ENCODE data around the gene FIBP.
"Not testable (repeated sequence)": the region's sequence is repeated elsewhere in the genome, so short reads cannot be mapped to it uniquely, and the experiment has no call there.

FIBP gene

GRCh38 chr11:65912845-65913244 lies 24.6 kb upstream of the FIBP start:
- no peak for DNase-seq

GRCh38 chr11:65911682-65912568 lies 23.7 kb upstream of the FIBP start:
- DNase-seq, result peak; percentile 45

- DNase-seq, result no peak
Measured at GRCh38 chr11:65907878-65908277, 19.6 kb upstream of the FIBP start.

GRCh38 chr11:65906602-65907001 lies 18.3 kb upstream of the FIBP start:
- no peak for DNase-seq

GRCh38 chr11:65903715-65904114 lies 15.4 kb upstream of the FIBP start:
- DNase-seq, result no peak

- DNase-seq, result no peak
Measured at GRCh38 chr11:65903068-65903481, 14.8 kb upstream of the FIBP start.

GRCh38 chr11:65900899-65901180 lies 12.6 kb upstream of the FIBP start:
- DNase-seq, result no peak

GRCh38 chr11:65900125-65900898 lies 12.0 kb upstream of the FIBP start, which contains the start of gene FOSL1:
TSS of gene FOSL1 (minus strand) at chr11:65900388. CDS start at chr11:65900339, 49 bp downstream.
- peak; percentile 82 for DNase-seq

- no peak for DNase-seq
Measured at GRCh38 chr11:65899356-65900124, 11.3 kb upstream of the FIBP start.

- DNase-seq, result no peak
Measured at GRCh38 chr11:65898656-65899355, 10.5 kb upstream of the FIBP start.

- no peak for DNase-seq
Measured at GRCh38 chr11:65897020-65897471, 8.8 kb upstream of the FIBP start.

- DNase-seq, result no peak
Measured at GRCh38 chr11:65896034-65896999, 8.0 kb upstream of the FIBP start.

GRCh38 chr11:65895482-65895981 lies 7.3 kb upstream of the FIBP start:
- DNase-seq, result no peak

GRCh38 chr11:65894034-65894591 lies 5.8 kb upstream of the FIBP start:
- no peak for DNase-seq

GRCh38 chr11:65892661-65893317 lies 4.5 kb upstream of the FIBP start:
- no peak for DNase-seq

- DNase-seq, result not testable (repeated sequence)
Measured at GRCh38 chr11:65892137-65892540, 3.9 kb upstream of the FIBP start.

GRCh38 chr11:65891219-65892136 lies 3.2 kb upstream of the FIBP start:
- DNase-seq, result no peak

- peak; percentile 97 for DNase-seq
Measured at GRCh38 chr11:65890324-65891218, 2.3 kb upstream of the FIBP start, which contains the start of gene CCDC85B. TSS of gene CCDC85B (plus strand) at chr11:65890673. CDS start at chr11:65890784, 111 bp downstream.

Measured in NCI-H345 (cell line).